NB4 (cell line): Measurements from ENCODE around the gene ABLIM3.

Source experiments
- MAX ChIP-seq: IDR thresholded peaks from 2 replicates; pipeline ENCODE4 v1.6.1; 2011; ENCODE audit warnings: low read depth, low read length
- MYC ChIP-seq: IDR thresholded peaks from 2 replicates; pipeline ENCODE4 v1.6.1; 2011; ENCODE audit warnings: low read depth, low read length
- POLR2A ChIP-seq: IDR thresholded peaks from 2 replicates; pipeline ENCODE4 v1.6.1; 2011; ENCODE audit warnings: mild to moderate bottlenecking; ENCODE audit not compliant: insufficient read length; ENCODE audit errors: extremely low read depth
- TF ChIP-seq, protein P1 (sequence below): IDR thresholded peaks from one replicate; pipeline ENCODE4 v1.5.1; 2012; ENCODE audit warnings: low read depth, low read length

DNA sequence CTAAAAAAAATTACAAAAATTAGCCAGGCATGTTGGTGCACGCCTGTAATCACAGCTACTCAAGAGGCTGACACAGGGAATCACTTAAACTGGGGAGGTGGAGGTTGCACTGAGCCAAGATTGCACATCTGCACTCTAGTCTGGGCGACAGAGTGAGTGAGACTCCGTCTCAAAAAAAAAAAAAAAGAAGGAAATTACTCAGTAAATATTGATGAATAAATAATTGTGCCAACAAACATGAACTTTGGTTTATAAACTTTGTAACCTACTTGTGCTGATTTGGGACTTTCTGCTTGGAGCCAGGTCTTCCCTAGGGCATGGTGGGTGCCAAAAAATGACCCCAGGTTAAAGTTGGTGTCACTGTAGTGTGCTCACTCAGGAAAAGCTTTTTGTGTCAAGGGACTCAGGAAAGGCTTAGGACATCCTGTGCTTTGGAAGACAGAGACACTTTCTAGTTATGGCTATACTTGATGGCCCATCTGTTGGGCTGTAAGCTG, 19.0 kb downstream of the ABLIM3 start:
- TF ChIP-seq, protein P1, sequence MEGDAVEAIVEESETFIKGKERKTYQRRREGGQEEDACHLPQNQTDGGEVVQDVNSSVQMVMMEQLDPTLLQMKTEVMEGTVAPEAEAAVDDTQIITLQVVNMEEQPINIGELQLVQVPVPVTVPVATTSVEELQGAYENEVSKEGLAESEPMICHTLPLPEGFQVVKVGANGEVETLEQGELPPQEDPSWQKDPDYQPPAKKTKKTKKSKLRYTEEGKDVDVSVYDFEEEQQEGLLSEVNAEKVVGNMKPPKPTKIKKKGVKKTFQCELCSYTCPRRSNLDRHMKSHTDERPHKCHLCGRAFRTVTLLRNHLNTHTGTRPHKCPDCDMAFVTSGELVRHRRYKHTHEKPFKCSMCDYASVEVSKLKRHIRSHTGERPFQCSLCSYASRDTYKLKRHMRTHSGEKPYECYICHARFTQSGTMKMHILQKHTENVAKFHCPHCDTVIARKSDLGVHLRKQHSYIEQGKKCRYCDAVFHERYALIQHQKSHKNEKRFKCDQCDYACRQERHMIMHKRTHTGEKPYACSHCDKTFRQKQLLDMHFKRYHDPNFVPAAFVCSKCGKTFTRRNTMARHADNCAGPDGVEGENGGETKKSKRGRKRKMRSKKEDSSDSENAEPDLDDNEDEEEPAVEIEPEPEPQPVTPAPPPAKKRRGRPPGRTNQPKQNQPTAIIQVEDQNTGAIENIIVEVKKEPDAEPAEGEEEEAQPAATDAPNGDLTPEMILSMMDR, result no peak
- no peak for TF ChIP-seq POLR2A
- TF ChIP-seq MAX, result no peak
- no peak for TF ChIP-seq MYC
